ENCODE measurements around the gene SKI.

DNA sequence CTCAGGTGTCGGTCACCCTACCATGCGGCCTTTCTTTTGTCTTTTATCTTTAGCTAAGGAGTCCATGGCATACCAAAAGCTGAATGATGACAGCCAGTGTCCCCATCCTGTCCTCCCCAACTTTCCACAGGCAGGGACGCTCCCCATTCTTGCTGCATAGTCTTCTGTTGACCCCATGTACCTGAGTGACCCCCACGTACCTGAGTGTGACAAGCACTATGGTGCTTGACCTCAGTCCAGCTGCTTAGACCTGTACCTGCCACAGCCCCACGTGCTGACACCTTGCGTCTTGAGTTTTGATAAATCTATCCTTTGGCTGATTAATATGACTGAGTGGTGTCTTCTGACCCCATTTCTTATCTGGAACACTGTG is 26.9 kb downstream of the SKI start:
- TF ChIP-seq, protein P1, sequence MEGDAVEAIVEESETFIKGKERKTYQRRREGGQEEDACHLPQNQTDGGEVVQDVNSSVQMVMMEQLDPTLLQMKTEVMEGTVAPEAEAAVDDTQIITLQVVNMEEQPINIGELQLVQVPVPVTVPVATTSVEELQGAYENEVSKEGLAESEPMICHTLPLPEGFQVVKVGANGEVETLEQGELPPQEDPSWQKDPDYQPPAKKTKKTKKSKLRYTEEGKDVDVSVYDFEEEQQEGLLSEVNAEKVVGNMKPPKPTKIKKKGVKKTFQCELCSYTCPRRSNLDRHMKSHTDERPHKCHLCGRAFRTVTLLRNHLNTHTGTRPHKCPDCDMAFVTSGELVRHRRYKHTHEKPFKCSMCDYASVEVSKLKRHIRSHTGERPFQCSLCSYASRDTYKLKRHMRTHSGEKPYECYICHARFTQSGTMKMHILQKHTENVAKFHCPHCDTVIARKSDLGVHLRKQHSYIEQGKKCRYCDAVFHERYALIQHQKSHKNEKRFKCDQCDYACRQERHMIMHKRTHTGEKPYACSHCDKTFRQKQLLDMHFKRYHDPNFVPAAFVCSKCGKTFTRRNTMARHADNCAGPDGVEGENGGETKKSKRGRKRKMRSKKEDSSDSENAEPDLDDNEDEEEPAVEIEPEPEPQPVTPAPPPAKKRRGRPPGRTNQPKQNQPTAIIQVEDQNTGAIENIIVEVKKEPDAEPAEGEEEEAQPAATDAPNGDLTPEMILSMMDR (IDR thresholded peaks at IDR 0.05): no peak
- TF ChIP-seq POLR2A (IDR thresholded peaks at IDR 0.05): no peak

Data from breast epithelium (tissue), 3 donors.